Head of caudate nucleus (tissue), 42 donors: ENCODE results near the gene SLC25A42.

Experiments
- DNase-seq, 42 donors: peaks; one replicate each; pipeline versions ENCODE4 v3.0.0 to v3.0.0-alpha.2; 2020 to 2021; ENCODE audit warnings: mixed read lengths in 7 of 42
- intact Hi-C: fragments of 100-400 bp; cut with DNase I; formaldehyde crosslinking; loops from one replicate; pipeline ENCODE4 v1.15.0; 2022

SLC25A42 gene

GRCh38 chr19:19062454-19063182 lies 1.2 kb upstream of the SLC25A42 start:
- intact Hi-C loops = loop anchor here (1.0 kb wide), 1 partner anchor 29 kb away; the partner anchor contains the start of genes ARMC6 and SUGP2
- peak; percentile 17 to 89 (median 63) for DNase-seq

GRCh38 chr19:19064098-19064722 lies 416 bp downstream of the SLC25A42 start:
- intact Hi-C loops = no loop called here

GRCh38 chr19:19064811-19065745 lies 1.3 kb downstream of the SLC25A42 start:
- intact Hi-C loops = no loop called here
- DNase-seq = peak in 11 of 42 donors; percentile 7 to 45 (median 23)

More at GRCh38 chr19:19064098-19064722, 416 bp downstream of the SLC25A42 start:
- DNase-seq = peak in 16 of 42 donors; percentile 9 to 48 (median 26)

GRCh38 chr19:19067276-19068072 lies 3.7 kb downstream of the SLC25A42 start:
- no peak for DNase-seq
- intact Hi-C loops = no loop called here

GRCh38 chr19:19068659-19069654 lies 5.2 kb downstream of the SLC25A42 start:
- intact Hi-C loops = no loop called here
- peak in 14 of 42 donors; percentile 13 to 45 (median 38) for DNase-seq

DNA sequence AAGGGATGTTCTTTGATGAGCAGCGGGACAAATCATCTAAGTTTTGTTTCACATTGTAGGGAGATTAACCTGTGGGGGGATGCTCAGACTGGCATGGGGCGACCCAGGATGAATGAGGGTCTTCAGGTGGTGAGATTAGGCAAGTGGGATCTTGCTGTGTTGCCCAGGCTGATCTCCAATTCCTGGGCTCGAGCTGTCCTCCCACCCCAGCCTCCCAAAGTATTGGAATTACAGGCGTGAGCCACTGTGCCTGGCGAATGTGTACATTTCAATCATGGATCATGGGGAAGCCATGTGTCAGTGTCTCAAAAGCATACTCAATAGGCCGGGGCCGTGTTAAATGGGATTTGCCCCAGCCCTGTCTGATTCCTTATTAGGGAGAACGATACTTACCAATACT lies 8.1 kb downstream of the SLC25A42 start:
- intact Hi-C loops = no loop called here
- no peak for DNase-seq

GRCh38 chr19:19074196-19074882 lies 10.5 kb downstream of the SLC25A42 start:
- intact Hi-C loops = no loop called here
- no peak for DNase-seq

- no peak for DNase-seq
- intact Hi-C loops = no loop called here
Measured at GRCh38 chr19:19075126-19075525, 11.3 kb downstream of the SLC25A42 start.

DNA sequence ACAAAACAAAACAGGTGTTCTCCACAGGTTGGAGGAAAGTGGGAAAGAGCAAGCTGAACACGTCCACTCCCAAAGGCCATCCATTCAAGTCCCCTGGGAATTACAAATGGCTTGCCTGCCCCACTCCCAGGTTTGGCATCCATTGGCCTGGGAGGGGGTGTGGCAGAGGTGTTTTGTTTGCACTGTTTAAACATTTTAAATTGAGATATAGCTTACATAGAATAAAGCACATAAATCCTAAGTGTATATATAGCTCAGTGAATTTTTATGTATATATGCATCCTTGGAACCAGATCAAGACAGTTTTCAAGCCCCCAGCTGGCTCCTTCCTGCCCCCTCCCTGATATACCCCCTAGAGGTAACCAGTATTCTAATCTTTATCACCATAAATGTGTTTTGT lies 12.7 kb downstream of the SLC25A42 start:
- intact Hi-C loops = no loop called here
- DNase-seq = no peak

GRCh38 chr19:19077103-19077502 lies 13.3 kb downstream of the SLC25A42 start:
- intact Hi-C loops = no loop called here
- DNase-seq = no peak

DNA sequence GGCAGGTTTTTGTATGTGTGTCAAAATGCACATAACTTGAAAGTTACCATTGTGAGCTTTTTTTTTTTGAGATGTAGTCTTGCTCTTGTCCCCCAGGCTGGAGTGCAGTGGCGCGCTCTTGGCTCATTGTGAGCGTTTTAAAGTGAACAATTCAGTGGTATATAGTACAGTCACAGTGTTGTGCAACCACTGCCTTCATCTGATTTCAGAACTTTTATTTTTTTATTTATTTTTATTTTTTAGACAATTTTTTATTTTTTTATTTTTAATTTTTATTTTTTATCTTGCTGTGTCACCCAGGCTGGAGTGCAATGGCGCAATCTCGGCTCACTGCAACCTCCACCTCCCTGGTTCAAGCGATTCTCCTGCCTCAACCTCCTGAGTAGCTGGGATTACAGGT lies 15.0 kb downstream of the SLC25A42 start:
- intact Hi-C loops = no loop called here

DNA sequence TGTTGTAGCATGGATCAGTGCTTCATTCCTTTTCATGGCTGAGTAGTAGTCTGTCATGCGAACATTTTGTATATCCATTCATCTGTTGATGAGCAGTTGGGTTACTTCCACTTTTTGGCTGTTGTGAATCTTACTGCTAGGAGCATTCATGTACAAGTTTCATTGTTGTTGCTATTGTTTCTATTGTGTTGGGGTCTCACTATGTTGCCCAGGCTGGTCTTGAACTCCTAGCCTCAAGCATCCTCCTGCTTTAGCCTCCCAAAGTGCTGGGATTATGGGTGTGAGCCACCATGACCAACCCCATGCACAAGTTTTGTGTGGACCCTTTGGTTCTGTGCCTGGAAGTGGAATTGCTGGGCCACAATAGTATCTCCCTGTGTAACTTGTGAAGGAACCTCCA lies 15.8 kb downstream of the SLC25A42 start:
- no peak for DNase-seq
- intact Hi-C loops = no loop called here

More for the DNA sequence above, 15.0 kb downstream of the SLC25A42 start:
- no peak for DNase-seq

DNA sequence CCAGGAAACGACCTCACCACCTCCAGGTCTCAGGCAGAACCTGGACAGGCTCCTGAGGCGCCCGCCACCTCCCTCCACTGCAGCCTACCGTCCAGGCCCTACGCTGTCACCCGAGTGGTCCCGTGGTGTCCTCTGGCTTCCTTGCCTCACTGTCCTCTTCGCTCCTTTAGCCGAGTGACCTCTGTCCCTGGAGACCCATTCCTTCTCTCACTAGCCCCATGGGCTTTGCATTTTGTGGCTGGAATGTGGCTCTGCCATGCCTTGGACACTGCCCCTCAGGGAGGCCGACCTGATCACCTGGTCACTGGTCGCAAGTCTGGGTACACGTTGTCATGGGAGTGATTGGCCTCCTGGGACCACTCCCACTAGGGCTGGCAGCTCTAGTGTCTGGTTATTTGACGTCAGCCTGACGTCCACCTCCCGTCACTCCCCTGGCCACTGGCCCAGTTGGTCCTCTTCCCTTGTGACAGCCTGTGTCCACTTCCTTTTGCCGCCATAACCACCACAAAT lies 17.9 kb downstream of the SLC25A42 start:
- intact Hi-C loops = no loop called here
- DNase-seq = no peak

DNA sequence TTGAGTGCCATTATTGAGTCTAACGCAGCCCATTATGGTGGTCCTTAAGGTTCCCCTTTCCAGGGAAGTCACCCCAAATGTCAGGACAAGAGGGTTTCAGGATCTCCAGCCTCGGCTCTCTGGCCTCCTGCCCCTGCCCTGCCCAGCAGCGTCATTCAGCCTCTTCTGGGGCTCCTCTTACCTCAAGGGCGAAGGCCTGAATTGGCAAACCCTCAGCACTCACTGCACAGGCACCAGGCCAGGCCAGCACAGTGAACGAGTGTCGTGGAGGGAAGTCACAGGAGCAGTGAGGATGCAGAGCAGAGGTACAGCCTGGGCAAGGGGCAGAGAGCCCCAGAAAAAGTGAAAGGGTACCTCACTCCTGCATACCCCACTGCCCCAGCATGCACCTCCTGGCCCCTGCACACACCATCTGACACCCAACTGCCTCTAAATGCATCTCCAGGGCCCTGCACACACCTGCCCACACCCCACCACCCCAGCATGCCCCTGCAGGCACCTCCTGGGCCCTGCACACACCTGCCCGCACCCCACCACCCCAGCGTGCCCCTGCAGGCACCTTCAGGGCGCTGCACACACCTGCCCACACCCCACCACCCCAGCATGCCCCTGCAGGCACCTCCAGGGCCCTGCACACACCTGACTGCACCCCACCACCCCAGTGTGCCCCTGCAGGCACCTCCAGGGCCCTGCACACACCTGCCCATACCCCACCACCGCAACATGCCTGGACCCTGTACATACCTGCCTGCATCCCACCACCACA lies 19.8 kb downstream of the SLC25A42 start:
- intact Hi-C loops = no loop called here
- no peak for DNase-seq

GRCh38 chr19:19087676-19088075 lies 23.9 kb downstream of the SLC25A42 start:
- intact Hi-C loops = no loop called here
- no peak for DNase-seq

- DNase-seq = no peak
- intact Hi-C loops = no loop called here
Measured at GRCh38 chr19:19094513-19094912, 30.7 kb downstream of the SLC25A42 start.
